ENCODE measurements around the gene NFIB.

DNA sequence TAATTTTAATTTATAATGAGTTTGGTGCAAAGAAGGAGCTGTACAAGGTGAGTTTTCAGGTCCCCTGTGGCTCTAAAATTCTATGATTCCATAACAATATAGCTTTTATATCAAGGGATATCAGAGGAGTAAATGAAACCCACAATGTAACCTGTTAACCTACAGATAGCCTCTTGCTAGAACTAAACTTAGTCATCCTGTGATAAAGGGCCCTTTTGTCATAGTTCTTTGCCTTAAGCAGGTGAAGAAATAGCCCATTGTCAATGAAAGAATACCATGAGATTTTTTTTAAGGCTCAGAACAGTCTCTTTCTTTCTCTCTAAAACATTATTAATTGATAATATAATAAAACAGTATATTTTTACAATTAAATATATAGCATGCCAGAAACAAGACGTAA lies 127.8 kb downstream of the NFIB start:
- TF ChIP-seq POLR2A (IDR thresholded peaks at IDR 0.05): no peak
- TF ChIP-seq, protein P1, sequence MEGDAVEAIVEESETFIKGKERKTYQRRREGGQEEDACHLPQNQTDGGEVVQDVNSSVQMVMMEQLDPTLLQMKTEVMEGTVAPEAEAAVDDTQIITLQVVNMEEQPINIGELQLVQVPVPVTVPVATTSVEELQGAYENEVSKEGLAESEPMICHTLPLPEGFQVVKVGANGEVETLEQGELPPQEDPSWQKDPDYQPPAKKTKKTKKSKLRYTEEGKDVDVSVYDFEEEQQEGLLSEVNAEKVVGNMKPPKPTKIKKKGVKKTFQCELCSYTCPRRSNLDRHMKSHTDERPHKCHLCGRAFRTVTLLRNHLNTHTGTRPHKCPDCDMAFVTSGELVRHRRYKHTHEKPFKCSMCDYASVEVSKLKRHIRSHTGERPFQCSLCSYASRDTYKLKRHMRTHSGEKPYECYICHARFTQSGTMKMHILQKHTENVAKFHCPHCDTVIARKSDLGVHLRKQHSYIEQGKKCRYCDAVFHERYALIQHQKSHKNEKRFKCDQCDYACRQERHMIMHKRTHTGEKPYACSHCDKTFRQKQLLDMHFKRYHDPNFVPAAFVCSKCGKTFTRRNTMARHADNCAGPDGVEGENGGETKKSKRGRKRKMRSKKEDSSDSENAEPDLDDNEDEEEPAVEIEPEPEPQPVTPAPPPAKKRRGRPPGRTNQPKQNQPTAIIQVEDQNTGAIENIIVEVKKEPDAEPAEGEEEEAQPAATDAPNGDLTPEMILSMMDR (IDR thresholded peaks at IDR 0.05): no peak

Data from uterus (tissue), 2 donors.